Measurements from ENCODE around the gene PLEKHA7.
"Not testable (repeated sequence)": the region's sequence is repeated elsewhere in the genome, so short reads cannot be mapped to it uniquely, and the experiment has no call there.

PLEKHA7 gene

DNA sequence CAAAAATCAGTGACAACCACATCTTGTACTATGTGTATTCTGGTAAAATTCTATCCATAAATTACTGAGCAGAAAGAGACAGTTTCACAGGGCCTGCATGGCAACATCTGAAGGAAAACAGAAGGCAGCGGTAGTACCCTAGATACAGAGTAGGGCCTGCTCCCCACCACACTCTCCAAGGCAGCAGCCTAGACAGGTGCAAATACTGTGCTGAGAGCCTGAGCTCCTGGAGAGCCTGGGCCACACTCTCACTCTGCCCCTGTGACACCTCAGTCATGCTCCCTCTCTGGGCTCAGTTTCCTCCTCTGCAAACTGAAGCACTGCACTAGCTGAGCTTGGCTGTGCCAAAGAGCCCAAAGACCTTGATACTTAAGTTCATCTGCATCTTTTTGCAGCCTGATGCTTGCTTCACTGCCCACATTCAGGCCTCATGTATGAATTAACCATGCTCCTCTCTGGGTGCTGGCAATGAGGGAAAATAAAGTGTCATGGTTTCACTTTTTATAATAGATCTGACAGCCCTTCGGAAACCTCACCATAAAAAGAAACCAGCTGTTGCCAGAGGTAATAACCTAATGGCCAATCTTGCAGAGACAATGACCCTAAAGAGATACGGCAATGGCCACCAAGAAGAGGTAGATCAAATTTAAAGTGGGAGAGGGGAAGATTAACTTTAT is 104.7 kb downstream of the PLEKHA7 start:
- DNase-seq (ENCODE audit: low read depth in 2 of 2), result no peak

DNA sequence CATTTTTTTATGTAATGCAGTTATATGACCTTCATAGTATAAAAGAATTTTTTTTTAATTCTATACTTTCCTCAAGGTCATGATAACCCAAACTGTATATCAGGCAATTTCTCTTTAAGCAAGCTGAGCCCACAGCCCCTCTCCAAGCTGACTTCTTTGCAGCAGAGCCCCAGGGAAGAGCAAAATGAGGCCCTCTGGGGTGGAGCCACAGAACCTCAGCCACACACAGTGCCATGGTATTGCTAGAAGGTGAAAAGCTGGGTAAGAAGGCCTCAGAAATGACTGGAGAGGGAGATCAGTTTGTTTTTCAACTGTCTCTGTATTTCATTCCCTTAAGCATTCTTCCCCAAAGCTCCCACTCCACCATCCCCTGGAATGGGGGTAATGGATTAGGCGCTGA is 108.8 kb downstream of the PLEKHA7 start:
- no peak for DNase-seq (ENCODE audit: low read depth in 2 of 2)

DNA sequence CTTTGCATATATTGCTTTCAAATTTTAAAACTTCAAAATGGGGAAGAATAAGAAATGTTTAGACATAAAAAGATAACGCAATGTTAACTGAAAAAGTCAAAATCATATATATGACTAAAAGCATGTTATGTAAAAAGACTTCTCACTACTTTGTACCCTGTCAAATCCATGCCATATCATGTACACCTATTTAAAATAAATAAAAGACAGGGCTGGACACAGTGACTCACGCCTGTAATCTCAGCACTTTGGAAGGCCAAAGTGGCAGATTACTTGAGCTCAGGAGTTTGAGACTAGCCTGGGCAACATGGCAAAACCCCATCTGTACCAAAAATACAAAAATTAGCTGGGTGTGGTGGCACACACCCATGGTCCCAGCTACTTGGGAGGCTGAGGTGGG is 109.5 kb downstream of the PLEKHA7 start:
- not testable (repeated sequence) for DNase-seq (ENCODE audit: low read depth in 2 of 2)

DNA sequence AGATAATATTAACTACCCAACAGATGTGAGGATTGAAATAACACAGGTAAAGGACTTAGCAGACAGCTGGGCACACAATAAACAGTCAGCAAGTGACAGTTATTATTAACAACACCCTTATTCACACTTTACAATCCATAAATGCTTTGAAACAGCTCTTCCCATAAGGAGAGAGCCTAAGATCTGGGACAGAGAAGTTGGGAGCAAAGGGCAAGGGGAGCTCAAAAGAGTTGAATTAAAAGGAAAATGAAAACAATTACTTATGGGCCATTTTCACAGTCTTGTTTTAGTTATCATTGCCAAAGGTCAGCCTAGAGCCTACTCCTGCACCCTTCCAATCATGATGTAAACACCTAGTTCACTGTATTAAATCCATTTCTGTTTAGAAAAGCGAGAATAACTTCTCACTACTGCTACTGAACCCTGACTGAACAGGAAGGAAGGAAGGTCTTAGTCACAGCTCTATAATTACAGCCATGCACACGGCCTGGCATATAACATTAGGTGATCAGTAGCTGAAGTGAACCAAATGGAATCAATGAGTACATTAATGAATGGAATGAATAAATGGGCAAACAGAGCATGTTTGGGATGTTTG is 111.3 kb downstream of the PLEKHA7 start:
- no peak for DNase-seq (ENCODE audit: low read depth in 2 of 2)

DNA sequence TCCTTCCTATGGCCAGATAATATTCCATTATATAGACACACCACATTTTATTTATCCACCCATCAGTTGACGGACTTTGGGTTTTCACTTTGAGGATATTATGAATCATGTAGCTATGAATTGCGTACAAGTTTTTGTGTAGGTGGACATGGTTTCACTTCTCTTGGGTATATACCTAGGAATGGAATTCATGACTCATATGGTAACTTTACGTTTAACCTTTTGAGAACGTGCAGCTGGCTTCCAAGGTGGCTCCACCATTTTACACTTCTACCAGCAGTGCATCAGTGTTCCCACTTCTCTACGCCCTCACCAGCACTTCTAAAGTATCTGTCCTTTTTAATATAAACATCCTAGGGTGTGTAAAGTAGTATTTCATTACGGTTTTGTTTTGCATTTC is 112.0 kb downstream of the PLEKHA7 start:
- DNase-seq (ENCODE audit: low read depth in 2 of 2), result no peak

DNA sequence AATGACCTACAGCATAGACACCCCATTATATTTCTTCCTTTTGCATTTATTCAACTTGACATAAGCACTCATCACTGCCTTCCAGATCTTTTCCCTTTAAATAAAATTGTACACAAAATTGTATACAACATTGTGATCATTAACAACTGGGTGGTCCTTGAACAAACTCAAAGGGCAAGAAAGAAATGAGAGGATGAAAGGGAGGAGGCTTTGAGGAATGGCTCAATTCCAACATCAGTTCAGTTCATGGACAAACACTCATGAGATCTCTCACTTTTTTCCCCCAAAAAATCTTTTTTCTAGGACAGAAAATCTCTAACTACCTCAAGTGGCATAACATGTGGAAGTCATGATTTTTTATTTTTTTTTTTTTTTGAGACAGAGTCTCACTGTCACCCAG is 113.7 kb downstream of the PLEKHA7 start:
- no peak for DNase-seq (ENCODE audit: low read depth in 2 of 2)

DNA sequence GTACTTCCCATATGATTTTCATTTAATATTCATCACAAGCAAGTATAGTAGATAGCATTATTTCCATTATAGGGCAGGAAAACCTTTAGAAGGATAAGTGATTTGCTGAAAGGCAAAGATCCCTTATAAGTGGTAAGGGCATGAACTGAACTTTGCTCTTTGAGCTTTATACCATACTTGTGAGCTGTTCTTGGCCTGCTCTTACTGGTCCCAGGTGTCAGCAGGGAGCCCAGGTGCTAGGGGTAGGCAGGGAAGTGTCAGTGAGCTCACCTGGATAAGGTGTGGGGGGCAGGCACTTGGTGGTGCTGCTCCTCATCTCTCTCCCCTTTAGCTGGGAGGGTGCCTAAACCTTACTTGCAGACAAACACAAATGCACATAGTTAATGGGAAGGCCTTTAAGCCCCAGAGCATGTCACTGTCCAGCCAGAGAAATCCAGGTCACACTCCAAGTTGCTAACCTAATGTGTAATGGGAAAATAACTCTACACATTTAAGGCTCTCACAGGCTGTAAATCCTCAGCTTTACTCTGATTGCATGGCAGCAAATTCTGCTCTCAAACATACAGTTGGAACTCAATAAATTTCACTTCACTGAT is 114.4 kb downstream of the PLEKHA7 start:
- DNase-seq (ENCODE audit: low read depth in 2 of 2), result no peak

DNA sequence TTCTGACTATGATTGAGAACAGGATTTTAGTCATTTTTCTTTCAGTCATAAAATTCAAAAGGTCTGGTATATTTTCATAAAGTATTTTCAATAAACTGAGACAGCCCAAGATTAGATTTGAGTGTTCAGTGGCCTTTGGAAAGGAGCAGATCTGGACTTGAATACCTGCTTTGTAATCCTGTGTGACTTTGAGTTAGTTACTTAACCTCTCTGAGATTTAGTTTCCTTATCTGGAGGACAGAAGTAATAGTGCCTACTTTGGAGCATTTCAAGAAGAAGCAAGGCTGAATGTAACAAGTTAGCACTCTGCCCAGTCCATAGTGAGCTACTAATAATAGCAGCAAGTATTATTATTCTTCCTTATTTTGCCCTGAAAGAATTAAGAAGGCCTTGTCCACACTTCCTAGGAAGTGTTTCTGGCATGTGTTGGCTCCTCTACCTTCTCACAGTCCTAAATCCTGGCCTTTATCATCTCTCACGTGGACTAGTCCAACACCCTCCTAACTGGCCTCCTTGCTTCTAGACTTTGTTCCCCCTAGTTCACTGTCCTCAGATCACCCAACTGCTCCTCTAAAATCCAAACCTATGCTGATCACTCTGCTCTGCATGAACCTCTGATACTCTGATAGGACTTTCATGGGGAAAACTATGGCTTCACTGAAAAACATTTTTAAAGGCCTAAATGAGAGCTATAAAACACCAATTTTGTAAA is 115.8 kb downstream of the PLEKHA7 start:
- no peak for DNase-seq (ENCODE audit: low read depth in 2 of 2)

DNA sequence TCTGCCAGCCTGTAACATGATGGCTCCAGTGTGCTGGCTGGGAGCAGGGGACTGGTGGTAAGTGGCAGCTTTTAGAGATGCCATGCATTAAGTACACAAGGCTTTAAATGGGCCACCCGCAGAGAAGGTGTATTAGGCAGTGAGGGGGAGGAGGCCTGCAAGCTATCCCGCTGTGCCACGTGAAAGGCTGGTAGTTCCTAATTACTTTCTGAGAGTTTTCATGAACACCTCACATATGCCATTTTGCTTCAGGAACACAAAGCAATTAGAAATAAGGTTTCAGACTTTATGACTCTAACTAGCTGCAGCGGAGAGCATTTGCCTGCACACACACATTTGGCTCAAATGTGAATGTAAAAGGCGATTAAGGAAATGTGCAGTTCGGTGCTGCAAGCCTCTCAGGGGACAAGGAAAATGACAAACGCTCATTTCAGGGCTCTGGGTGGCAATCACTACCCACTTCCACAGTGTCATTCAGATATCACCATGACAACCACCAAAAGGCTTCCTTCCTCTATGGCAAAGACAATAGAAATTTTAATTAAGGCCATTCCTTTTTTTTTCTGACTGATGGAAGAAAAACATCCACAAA is 116.6 kb downstream of the PLEKHA7 start:
- no peak for DNase-seq (ENCODE audit: low read depth in 2 of 2)

DNA sequence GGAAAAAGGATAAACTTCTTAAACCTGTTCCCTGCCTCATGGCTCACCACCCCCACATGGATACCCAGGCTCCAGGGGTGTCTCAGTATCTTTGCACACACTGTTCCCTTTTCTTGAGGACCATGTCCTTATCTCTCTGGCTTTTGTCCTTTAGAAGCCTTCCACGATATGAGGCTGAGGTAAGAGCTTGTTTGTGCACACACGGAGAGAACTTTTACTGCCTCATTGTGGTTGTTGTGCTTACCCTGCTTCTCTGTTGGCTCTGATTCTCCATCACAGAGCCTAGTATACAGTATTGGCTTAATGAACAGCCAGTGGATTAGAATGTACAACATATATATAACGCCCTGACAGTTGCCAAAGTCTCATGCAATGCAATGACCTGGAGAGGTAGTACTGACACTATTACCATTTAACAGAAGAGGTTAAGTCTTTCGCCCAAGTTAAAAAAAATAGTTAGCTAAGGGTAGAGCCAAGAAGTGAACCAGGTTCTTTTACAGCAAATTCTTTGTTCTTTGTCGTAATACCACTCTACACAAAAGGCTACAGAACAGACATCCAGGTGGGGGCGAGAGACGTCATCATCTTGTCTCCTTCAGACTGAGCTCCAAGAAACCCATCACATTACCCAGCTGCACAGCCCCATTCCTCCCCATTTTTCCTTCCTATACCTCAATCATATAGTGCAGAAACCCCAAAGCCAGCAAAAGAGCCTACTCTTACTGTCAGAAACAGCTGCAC is 117.3 kb downstream of the PLEKHA7 start:
- DNase-seq (ENCODE audit: low read depth in 2 of 2), result no peak

DNA sequence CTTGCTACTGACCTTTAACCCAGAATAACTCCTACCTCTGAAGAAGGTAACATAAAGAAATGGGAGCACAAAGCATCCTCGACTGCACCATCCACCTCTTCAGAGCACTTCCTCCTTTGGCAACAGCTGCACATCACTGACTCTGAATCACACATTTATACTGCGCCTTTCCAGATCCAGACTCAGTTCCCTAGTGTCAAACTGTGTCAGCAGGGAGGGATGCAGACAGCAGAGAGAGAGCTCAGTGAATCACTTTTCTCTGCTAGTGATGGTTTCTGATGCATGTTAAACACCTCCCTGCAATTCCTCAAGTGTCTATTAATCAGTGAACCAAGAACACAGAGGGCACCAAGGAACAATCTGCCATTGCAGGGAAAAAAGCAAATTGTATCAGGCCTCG is 118.9 kb downstream of the PLEKHA7 start:
- DNase-seq (ENCODE audit: low read depth in 2 of 2), result no peak

DNA sequence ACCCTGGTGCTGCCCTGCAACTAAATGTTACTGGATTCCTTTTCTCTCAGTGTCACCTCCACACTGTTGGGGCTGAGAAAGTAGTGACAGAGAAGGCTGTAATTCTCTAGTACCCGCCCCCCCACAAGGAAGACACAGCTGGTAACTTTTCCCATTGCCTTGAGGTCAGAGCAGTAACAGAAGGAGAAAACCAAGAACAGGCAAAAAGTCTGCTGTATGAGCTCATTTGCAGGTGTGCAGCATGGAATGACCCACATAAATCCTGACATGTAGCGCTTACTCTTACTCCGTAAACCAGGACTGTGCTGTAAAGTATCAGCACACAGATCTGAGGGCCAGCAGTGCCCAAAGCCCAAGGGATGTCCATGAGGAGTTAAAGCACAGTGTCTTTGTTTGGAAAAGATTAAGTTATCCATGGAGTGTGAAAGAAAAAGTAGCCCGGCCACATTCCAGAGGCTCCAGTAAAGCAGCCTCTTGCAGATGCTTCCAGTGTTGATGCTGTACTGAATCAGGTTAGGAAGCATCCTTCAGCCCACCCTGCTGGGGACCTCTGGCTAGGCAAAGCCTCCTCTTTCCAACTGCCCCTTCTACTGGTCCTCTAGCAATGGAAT is 120.7 kb downstream of the PLEKHA7 start:
- DNase-seq (ENCODE audit: low read depth in 2 of 2), result no peak

DNA sequence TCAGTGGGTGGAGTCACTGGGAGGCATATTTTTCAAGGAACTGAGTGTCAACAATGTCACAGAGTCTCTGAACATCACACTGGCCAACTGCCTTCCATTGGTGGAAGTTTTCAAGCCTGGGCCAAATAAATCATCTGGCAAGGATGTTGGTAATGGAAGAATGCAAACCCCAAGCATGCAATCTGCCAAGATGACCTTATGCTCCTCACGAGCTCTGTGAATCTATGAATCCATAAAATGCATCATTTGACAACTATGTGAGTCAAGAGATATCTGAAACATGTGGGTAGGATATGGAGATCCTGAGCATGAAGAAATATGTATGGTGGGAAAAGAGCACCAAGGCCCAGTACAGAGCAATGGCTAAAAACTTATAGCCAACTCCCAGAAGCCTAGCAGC is 122.2 kb downstream of the PLEKHA7 start:
- no peak for DNase-seq (ENCODE audit: low read depth in 2 of 2)

DNA sequence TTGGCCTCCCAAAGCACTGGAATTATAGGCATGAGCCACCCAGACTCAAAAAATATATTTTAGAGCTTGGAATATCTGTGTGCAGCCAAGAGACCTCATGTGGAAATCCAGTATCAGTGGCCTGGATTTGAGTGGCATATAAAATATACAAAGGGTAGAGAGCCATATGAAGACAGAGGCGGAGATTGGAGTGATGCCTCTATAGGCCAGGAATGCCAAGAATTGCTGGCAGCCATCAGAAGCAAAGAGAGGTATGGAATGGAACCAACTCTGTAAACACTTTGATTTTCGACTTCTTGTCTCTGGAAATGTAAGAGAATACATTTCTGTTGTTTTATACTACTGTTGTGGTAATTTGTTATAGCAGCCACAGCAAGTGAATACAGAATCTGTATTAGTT is 123.0 kb downstream of the PLEKHA7 start:
- no peak for DNase-seq (ENCODE audit: low read depth in 2 of 2)

DNA sequence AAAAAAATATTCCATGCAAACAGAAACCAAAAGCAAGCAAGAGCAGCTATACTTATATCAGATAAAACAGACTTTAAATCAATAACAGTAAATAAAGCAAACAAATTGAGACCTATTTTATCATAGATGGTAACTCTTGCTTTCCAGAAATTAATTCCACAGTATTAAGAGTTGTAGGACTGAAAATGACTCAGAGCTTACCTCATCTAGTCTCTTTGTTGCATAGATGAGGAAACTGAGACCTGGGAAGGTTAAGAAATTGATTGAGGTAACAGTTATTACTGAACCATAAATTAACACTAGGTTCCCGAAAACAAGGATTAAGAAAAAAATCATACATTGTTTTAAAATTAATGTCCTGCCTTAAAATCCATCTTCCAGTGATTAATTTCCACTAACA is 123.8 kb downstream of the PLEKHA7 start:
- DNase-seq (ENCODE audit: low read depth in 2 of 2), result no peak

DNA sequence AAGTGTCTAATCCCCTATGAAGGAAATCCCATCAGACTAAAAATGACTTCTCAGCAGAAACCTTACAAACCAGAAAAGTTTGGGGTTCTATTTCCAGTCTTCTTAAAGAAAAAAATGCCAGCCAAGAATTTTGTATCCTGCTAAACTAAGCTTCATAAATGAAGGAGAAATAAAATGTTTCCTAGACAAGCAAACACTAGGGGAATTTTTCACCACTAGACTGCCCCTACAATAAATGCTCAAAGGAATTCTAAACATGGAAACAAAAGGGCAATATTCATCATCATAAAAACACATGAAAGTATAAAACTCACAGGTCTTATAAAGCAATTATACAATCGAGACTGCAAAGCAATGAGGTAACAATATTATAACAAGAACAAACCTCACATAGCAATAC is 124.3 kb downstream of the PLEKHA7 start:
- no peak for DNase-seq (ENCODE audit: low read depth in 2 of 2)

DNA sequence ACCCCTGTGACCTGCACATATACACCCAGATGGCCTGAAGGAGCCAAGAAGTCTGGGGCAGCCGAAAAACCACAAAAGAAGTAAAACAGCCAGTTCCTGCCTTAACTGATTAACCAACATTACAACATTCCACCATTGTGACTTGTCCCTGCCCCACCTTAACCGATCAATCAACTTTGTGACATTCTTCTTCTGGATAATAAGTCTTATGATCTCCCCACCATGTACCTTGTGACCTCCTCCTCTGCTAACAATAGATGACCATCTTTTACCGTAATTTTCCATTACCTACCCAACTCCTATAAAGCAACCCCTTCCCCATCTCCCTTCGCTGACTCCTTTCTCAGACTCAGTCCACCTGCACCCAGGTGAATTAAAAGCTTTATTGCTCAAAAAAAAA is 125.2 kb downstream of the PLEKHA7 start:
- DNase-seq (ENCODE audit: low read depth in 2 of 2), result not testable (repeated sequence)

DNA sequence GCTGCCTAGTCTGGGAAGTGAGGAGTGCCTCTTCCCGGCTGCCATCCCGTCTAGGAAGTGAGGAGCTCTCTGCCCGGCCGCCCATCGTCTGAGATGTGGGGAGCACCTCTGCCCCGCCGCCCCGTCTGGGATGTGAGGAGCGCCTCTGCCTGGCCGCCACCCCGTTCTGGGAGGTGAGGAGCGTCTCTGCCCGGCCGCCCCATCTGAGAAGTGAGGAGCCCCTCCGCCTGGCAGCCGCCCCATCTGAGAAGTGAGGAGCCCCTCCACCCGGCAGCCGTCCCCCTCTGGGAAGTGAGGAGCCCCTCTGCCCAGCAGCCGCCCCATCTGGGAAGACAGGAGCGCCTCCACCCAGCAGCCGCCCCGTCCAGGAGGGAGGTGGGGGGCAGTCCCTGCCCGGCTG is 126.3 kb downstream of the PLEKHA7 start:
- not testable (repeated sequence) for DNase-seq (ENCODE audit: low read depth in 2 of 2)

DNA sequence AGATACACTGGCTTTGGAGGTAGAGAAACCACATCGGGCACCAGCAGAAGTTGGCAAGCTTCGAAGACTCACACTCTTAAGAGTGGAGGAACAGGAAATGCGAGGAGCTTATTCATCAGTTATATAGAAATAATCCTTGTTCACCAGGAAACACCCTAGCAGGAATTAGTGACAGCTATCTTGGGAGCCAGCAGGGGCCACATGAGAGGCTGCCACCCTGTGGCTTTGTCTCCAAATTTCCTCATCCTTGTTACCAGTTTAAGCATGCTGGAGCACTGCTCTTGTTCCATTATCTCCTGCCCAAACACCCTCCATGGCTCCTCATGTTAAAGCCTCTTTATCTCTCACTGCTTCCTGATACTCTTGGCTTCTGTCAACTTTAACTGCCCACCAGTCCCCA is 131.0 kb downstream of the PLEKHA7 start:
- DNase-seq (ENCODE audit: low read depth in 2 of 2), result no peak

DNA sequence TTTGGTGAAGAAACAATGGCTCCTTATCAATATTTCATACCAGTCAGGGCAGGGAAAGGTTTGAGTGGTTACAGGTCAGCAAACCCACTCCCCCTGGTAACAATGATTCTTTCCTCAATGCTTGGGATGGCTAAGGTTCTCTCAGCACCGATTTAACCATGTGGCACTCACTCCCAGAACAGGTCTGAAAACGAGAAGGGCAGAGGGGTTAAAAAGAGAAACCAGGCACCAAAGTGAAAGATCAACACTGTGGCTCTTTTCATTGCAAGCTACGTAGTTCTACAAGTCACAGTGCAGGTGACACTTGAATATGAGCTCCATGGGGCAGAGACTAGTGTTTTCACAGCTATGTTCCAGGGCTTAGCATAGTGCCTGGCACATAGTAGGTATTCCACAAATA is 132.4 kb downstream of the PLEKHA7 start:
- DNase-seq (ENCODE audit: low read depth in 2 of 2), result no peak

DNA sequence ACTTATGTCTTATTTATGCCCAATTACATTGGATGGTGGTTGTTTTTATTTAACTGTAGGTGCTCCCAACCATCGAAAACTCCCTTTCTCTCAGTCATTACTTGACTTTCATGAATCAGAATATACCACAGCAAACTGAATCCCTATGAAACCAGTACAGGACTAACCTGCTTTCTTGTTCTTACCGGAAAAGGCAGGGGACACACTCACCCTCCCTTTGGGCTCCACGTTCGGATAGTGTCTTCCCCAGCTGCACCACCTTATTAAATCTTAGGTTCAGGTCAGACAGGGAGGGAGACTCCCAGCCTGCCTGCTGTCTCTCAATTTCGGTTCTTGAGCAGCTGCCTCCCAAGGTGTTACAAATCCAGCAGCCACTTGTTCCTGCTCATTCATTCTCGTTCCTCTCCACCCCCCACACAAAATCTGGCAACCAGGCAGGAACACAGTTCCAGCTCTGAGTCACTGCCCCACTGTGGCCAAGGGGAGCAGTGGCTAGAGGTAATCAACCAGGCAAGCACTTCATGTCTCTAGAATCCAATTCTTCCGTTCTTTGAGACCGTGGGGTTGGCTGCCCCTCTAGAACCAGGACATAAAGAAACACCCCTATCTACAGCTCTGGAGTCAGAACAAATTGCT is 133.0 kb downstream of the PLEKHA7 start:
- no peak for DNase-seq (ENCODE audit: low read depth in 2 of 2)
